Loucy (cell line): ENCODE data around the gene SKI.

ENCODE experiments used
- H2AFZ ChIP-seq: fragments of 200-600 bp; sonication (generic); 2 replicates; pipeline ENCODE4 v1.6.0; 2016; ENCODE audit warnings: antibody characterized with exemption, mild to moderate bottlenecking, low read length, moderate library complexity
- H3F3A ChIP-seq: fragments of 200-600 bp; 2 replicates; pipeline ENCODE4 v1.6.0; 2016; ENCODE audit warnings: antibody characterized with exemption, low read depth, mild to moderate bottlenecking
- H3K27me3 ChIP-seq: fragments of 200-600 bp; sonication (generic); 2 replicates; pipeline ENCODE4 v1.6.1; 2014; ENCODE audit warnings: low read length, mild to moderate bottlenecking; ENCODE audit not compliant: insufficient read depth, poor library complexity, severe bottlenecking
- H3K36me3 ChIP-seq: fragments of 200-600 bp; sonication (generic); 2 replicates; pipeline ENCODE4 v1.6.1; 2016; ENCODE audit warnings: low read length; ENCODE audit not compliant: insufficient read depth
- H3K4me1 ChIP-seq: fragments of 200-600 bp; sonication (generic); 2 replicates; pipeline ENCODE4 v1.5.1; 2014; ENCODE audit warnings: low read length, mild to moderate bottlenecking; ENCODE audit not compliant: insufficient read depth, poor library complexity, severe bottlenecking
- H3K4me2 ChIP-seq: fragments of 200-600 bp; sonication (generic); 2 replicates; pipeline ENCODE4 v1.6.0; 2014; ENCODE audit warnings: antibody characterized with exemption, low read length, low read depth, mild to moderate bottlenecking; ENCODE audit not compliant: poor library complexity, severe bottlenecking
- H3K4me3 ChIP-seq: fragments of 200-600 bp; sonication (generic); 2 replicates; pipeline ENCODE4 v1.5.1; 2014; ENCODE audit warnings: low read length, mild to moderate bottlenecking, mixed read lengths; ENCODE audit not compliant: poor library complexity, severe bottlenecking
- H3K79me2 ChIP-seq: fragments of 200-600 bp; sonication (generic); 2 replicates; pipeline ENCODE4 v1.6.1; 2014; ENCODE audit warnings: low read length; ENCODE audit not compliant: insufficient read depth
- H3K9ac ChIP-seq: fragments of 200-600 bp; sonication (generic); 2 replicates; pipeline ENCODE4 v1.6.0; 2014; ENCODE audit warnings: mild to moderate bottlenecking, low read depth, low read length, moderate library complexity; ENCODE audit not compliant: poor library complexity, severe bottlenecking
- H3K9me2 ChIP-seq: fragments of 200-600 bp; sonication (generic); replicated peaks from 2 replicates; pipeline ENCODE4 v1.6.1; 2016; ENCODE audit warnings: low read depth, low read length, mixed read lengths
- H3K9me3 ChIP-seq: fragments of 200-600 bp; sonication (generic); 2 replicates; pipeline ENCODE4 v1.6.1; 2014; ENCODE audit warnings: mild to moderate bottlenecking, antibody characterized with exemption, low read length, low read depth; ENCODE audit not compliant: insufficient read depth
- H4K20me1 ChIP-seq: fragments of 200-600 bp; sonication (generic); 2 replicates; pipeline ENCODE4 v1.6.0; 2014; ENCODE audit warnings: antibody characterized with exemption, low read length, mild to moderate bottlenecking; ENCODE audit not compliant: insufficient read depth, poor library complexity, severe bottlenecking
- CTCF ChIP-seq: fragments of 200-600 bp; sonication (generic); conservative IDR thresholded peaks from 2 replicates; pipeline ENCODE4 v1.5.1; 2014; ENCODE audit warnings: mild to moderate bottlenecking, antibody characterized with exemption, low read length
- EZH2phosphoT487 ChIP-seq: fragments of 200-600 bp; IDR thresholded peaks from 2 replicates; pipeline ENCODE4 v1.6.1; 2018; ENCODE audit warnings: antibody characterized with exemption, mild to moderate bottlenecking, moderate library complexity, borderline replicate concordance

Gene SKI

GRCh38 chr1:2322581-2323211, 94.6 kb downstream of the SKI start:
- H3K27me3 ChIP-seq = no peaks in the 10 kb centered on the region
- peaks cover 5% of the 10 kb centered on the region; the same call in 1 of the 2 replicates for H3K9me3 ChIP-seq
- H2AFZ ChIP-seq = no peak overlapping the region
- no peaks in the 10 kb centered on the region for H3K9me2 ChIP-seq
- no peaks in the 10 kb centered on the region for H3K4me1 ChIP-seq
- no peaks in the 10 kb centered on the region for H3K79me2 ChIP-seq
- TF ChIP-seq CTCF (no peak), EZH2phosphoT487 (no peak)
- H3K4me3 ChIP-seq = no peak overlapping the region
- no peak overlapping the region for H3K9ac ChIP-seq
- H3F3A ChIP-seq = no peaks in the 10 kb centered on the region
- H3K36me3 ChIP-seq = no peaks in the 10 kb centered on the region
- H3K4me2 ChIP-seq = no peak overlapping the region
- no peaks in the 10 kb centered on the region for H4K20me1 ChIP-seq

GRCh38 chr1:2323451-2323974, 95.4 kb downstream of the SKI start:
- peaks cover 5% of the 10 kb centered on the region; the same call in 1 of the 2 replicates for H3K9me3 ChIP-seq
- no peak overlapping the region for H3K4me2 ChIP-seq
- no peaks in the 10 kb centered on the region for H3F3A ChIP-seq
- H2AFZ ChIP-seq = no peak overlapping the region
- H3K4me1 ChIP-seq = no peaks in the 10 kb centered on the region
- no peaks in the 10 kb centered on the region for H4K20me1 ChIP-seq
- no peak overlapping the region for H3K9ac ChIP-seq
- H3K79me2 ChIP-seq = no peaks in the 10 kb centered on the region
- no peaks in the 10 kb centered on the region for H3K36me3 ChIP-seq
- no peak overlapping the region for H3K4me3 ChIP-seq
- no peaks in the 10 kb centered on the region for H3K27me3 ChIP-seq
- TF ChIP-seq EZH2phosphoT487 (no peak), CTCF (no peak)
- no peaks in the 10 kb centered on the region for H3K9me2 ChIP-seq

GRCh38 chr1:2324553-2325366, 96.6 kb downstream of the SKI start:
- H3K79me2 ChIP-seq = no peaks in the 10 kb centered on the region
- TF ChIP-seq CTCF (no peak), EZH2phosphoT487 (no peak)
- no peaks in the 10 kb centered on the region for H3F3A ChIP-seq
- no peak overlapping the region for H3K4me2 ChIP-seq
- peaks cover 5% of the 10 kb centered on the region; the same call in 1 of the 2 replicates for H3K9me3 ChIP-seq
- H3K9me2 ChIP-seq = no peaks in the 10 kb centered on the region
- no peaks in the 10 kb centered on the region for H3K36me3 ChIP-seq
- H3K27me3 ChIP-seq = no peaks in the 10 kb centered on the region
- H3K9ac ChIP-seq = no peak overlapping the region
- H3K4me3 ChIP-seq = no peak overlapping the region
- no peak overlapping the region for H2AFZ ChIP-seq
- H4K20me1 ChIP-seq = no peaks in the 10 kb centered on the region
- no peaks in the 10 kb centered on the region for H3K4me1 ChIP-seq
